IMR-90 (cell line): ENCODE data around the gene ANO8. TPM values are rescaled to one million over a fixed set of nuclear protein-coding genes. Genes with fewer than 3 reads are reported as not detected.

Source experiments
- ATAC-seq: fragments of 200-7000 bp; cut with Tn5 transposase; 2 replicates; pipeline ENCODE4 v1.9.1; 2020; ENCODE audit warnings: low read depth, mild to moderate bottlenecking, moderate library complexity
- BruUV-seq: library from RNA; stranded (reverse); fragments of 400-500 nt; replicated peaks from 2 replicates; lab custom pipeline; 2021; lab: Mats Ljungman, UMichigan
- CTCF ChIA-PET: fragments of 300-600 bp; formaldehyde crosslinking; extraction: SDS; loops from one replicate; lab custom pipeline; 2021; ENCODE audit warnings: antibody characterized with exemption; lab: Yijun Ruan, JAX
- POLR2A ChIA-PET: fragments of 300-600 bp; sonication (Branson Sonifier 250); formaldehyde crosslinking; loops from one replicate; lab custom pipeline; 2022; ENCODE audit warnings: antibody characterized with exemption; ENCODE audit not compliant: unreplicated experiment; lab: Charles Lee
- DNase-seq: peaks from one replicate; pipeline ENCODE4 v3.0.0; 2013
- H2AFZ ChIP-seq: replicated peaks from 2 replicates; pipeline ENCODE3; 2013; ENCODE audit warnings: low read length, mild to moderate bottlenecking; ENCODE audit not compliant: poor library complexity
- H2AK5ac ChIP-seq: 2 replicates; pipeline ENCODE4 v1.6.1; 2013; ENCODE audit warnings: low read depth, low read length, inconsistent platforms
- H2AK9ac ChIP-seq: replicated peaks from 2 replicates; pipeline ENCODE3; 2013; ENCODE audit warnings: mild to moderate bottlenecking, low read depth, low read length, moderate library complexity; ENCODE audit not compliant: poor library complexity
- H2BK120ac ChIP-seq: 2 replicates; pipeline ENCODE4 v1.6.1; 2013; ENCODE audit warnings: low read depth, low read length, inconsistent platforms
- H2BK15ac ChIP-seq: 3 replicates; pipeline ENCODE4 v1.6.1; 2013; ENCODE audit warnings: low read depth, low read length, inconsistent platforms
- H2BK20ac ChIP-seq: 2 replicates; pipeline ENCODE4 v1.6.1; 2013; ENCODE audit warnings: low read depth, mild to moderate bottlenecking, inconsistent platforms, low read length, moderate library complexity
- H2BK5ac ChIP-seq: 2 replicates; pipeline ENCODE4 v1.6.1; 2013; ENCODE audit warnings: mild to moderate bottlenecking, low read depth, low read length, inconsistent platforms; ENCODE audit not compliant: poor library complexity, severe bottlenecking
- H3K14ac ChIP-seq: replicated peaks from 2 replicates; pipeline ENCODE4 v1.6.1; 2013; ENCODE audit warnings: low read depth, low read length, inconsistent platforms
- H3K18ac ChIP-seq: 2 replicates; pipeline ENCODE4 v1.6.1; 2013; ENCODE audit warnings: low read depth, low read length, control low read depth
- H3K23ac ChIP-seq: 2 replicates; pipeline ENCODE4 v1.6.1; 2013; ENCODE audit warnings: low read depth, low read length, inconsistent platforms
- H3K27ac ChIP-seq: 2 replicates; pipeline ENCODE4 v1.5.1; 2013; ENCODE audit warnings: mild to moderate bottlenecking, control low read depth, low read length; ENCODE audit not compliant: insufficient read depth
- H3K27me3 ChIP-seq: 2 replicates; pipeline ENCODE4 v1.6.1; 2013; ENCODE audit warnings: low read length; ENCODE audit not compliant: control insufficient read depth, insufficient read depth
- H3K36me3 ChIP-seq: 2 replicates; pipeline ENCODE4 v1.6.1; 2013; ENCODE audit warnings: low read length, mixed read lengths; ENCODE audit not compliant: control insufficient read depth, insufficient read depth
- H3K4ac ChIP-seq: 2 replicates; pipeline ENCODE4 v1.6.1; 2013; ENCODE audit warnings: low read depth, low read length, inconsistent platforms
- H3K4me1 ChIP-seq: 2 replicates; pipeline ENCODE4 v1.6.1; 2013; ENCODE audit warnings: low read length, mixed read lengths; ENCODE audit not compliant: control insufficient read depth, insufficient read depth
- H3K4me2 ChIP-seq: 2 replicates; pipeline ENCODE4 v1.6.1; 2013; ENCODE audit warnings: low read depth, mild to moderate bottlenecking, control low read depth, low read length, moderate library complexity
- H3K4me3 ChIP-seq: 2 replicates; pipeline ENCODE4 v1.5.1; 2013; ENCODE audit warnings: low read depth, mild to moderate bottlenecking, control low read depth, low read length, moderate library complexity; ENCODE audit not compliant: insufficient read depth
- H3K56ac ChIP-seq: 2 replicates; pipeline ENCODE4 v1.6.1; 2013; ENCODE audit warnings: low read length, inconsistent platforms; ENCODE audit not compliant: insufficient read depth; ENCODE audit errors: extremely low read depth
- H3K79me1 ChIP-seq, 2 experiments: 2 replicates each; pipeline ENCODE4 v1.6.1; 2013; ENCODE audit warnings: low read length in 2 of 2, inconsistent platforms in 1 of 2, low read depth in 1 of 2
- H3K9ac ChIP-seq: 2 replicates; pipeline ENCODE4 v1.6.1; 2013; ENCODE audit warnings: low read depth, low read length, control low read depth
- H3K9me1 ChIP-seq: 2 replicates; pipeline ENCODE4 v1.6.1; 2013; ENCODE audit warnings: low read length, inconsistent platforms; ENCODE audit not compliant: insufficient read depth
- H3K9me3 ChIP-seq: 2 replicates; pipeline ENCODE4 v1.6.1; 2013; ENCODE audit warnings: low read length; ENCODE audit not compliant: control insufficient read depth, insufficient read depth
- H4K20me1 ChIP-seq: 2 replicates; pipeline ENCODE4 v1.6.1; 2013; ENCODE audit warnings: low read length, inconsistent platforms; ENCODE audit not compliant: insufficient read depth
- H4K5ac ChIP-seq: 2 replicates; pipeline ENCODE4 v1.6.1; 2013; ENCODE audit warnings: mild to moderate bottlenecking, low read depth, low read length, control low read depth
- H4K8ac ChIP-seq, 2 experiments: 2 replicates each; pipeline ENCODE4 v1.6.1; 2013; ENCODE audit warnings: low read depth in 2 of 2, low read length in 2 of 2, control low read depth in 1 of 2, inconsistent platforms in 1 of 2
- H4K91ac ChIP-seq: 2 replicates; pipeline ENCODE4 v1.6.1; 2013; ENCODE audit warnings: low read depth, low read length, inconsistent platforms; ENCODE audit not compliant: insufficient read depth
- MAZ ChIP-seq: IDR thresholded peaks from 2 replicates; pipeline ENCODE4 v1.6.1; 2012; ENCODE audit warnings: low read depth, mild to moderate bottlenecking, low read length, improper control_type of control experiment, moderate library complexity, borderline replicate concordance
- WGBS, 2 experiments: methylation state at CpG; one replicate each; pipeline versions ENCODE4 v1.1.5 to v1.1.7; 2013; ENCODE audit warnings: missing lambda C conversion rate in 2 of 2; ENCODE audit not compliant: insufficient read length in 1 of 2; ENCODE audit errors: extremely low coverage in 2 of 2; 5-methylcytosine and 5-hydroxymethylcytosine counted together
- dilution Hi-C: fragments of 300-500 bp; cut with HindIII; formaldehyde crosslinking; loops from one replicate; pipeline ENCODE4 v1.14.3; 2018; ENCODE audit warnings: low sequenced_read_pairs; ENCODE audit not compliant: unreplicated experiment
- in situ Hi-C: fragments of 300-500 bp; cut with MboI; formaldehyde crosslinking; loops from 3 replicates; pipeline ENCODE4 v1.14.3; 2019; ENCODE audit warnings: low sequenced_read_pairs, inconsistent platforms, mixed read lengths
- intact Hi-C: fragments of 100-400 bp; cut with micrococcal nuclease; formaldehyde crosslinking; loops from 2 replicates; pipeline ENCODE4 v1.10.0; 2022
- polyA plus RNA-seq, 3 experiments: library from polyadenylated mRNA; depleted of rRNA; stranded (reverse); fragments of >200 nt; gene quantifications; 2 replicates each; pipeline ENCODE4 v1.2.3, GENCODE V29; 2012; ENCODE audit warnings: low replicate concordance in 1 of 3
- total RNA-seq: library from RNA; depleted of rRNA; stranded (reverse); fragments of >200 nt; gene quantifications from 2 replicates; pipeline ENCODE4 v1.2.3, GENCODE V29; 2012
- TF ChIP-seq, protein P1 (sequence below): fragments of 150-350 bp; IDR thresholded peaks from 2 replicates; pipeline ENCODE4 v1.6.1; 2017; ENCODE audit warnings: mild to moderate bottlenecking, antibody characterized with exemption, low read length, low read depth
- TF ChIP-seq, protein P2 (sequence below): conservative IDR thresholded peaks from 2 replicates; pipeline ENCODE4 v1.5.1; 2012; ENCODE audit warnings: mild to moderate bottlenecking, low read depth, low read length, improper control_type of control experiment

ANO8 gene
- total and polyA plus RNA-seq, 2 of the 4 experiments (the other 2 are of a cell fraction), result 1.6 to 5.6 TPM

DNA sequence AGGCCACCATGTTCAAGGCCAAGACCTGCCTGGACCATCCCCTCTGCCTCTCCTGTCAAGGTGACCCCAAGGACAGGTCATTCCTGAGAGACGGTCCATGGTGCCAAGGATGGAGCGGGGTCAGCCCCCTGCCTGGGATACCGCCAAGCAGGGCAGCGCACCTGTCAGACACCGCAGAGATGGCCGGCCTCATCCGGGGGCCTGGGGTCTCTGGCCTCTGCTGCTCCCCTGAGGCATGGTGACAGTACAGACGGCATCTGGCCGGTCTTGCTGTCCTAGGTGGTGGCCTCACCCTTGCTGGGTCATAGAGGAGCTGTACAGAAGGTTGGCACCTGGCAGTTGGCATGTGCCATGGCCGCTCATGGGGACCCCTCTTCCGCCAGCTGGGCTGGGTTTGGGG is 14.2 kb downstream of the ANO8 start:
- Histone ChIP-seq H3K23ac (no peak overlapping the region), H3K4me1 (no peaks in the 10 kb centered on the region), H3K14ac (no peak overlapping the region), H2BK20ac (no peak overlapping the region), H4K5ac (no peak overlapping the region), H2BK120ac (no peak overlapping the region), H3K4me2 (no peak overlapping the region), H3K27ac (no peak overlapping the region), H2AK5ac (no peak overlapping the region), H4K91ac (no peak overlapping the region), H3K9me1 (no peaks in the 10 kb centered on the region), H4K8ac (no peak overlapping the region), H2AFZ (no peak overlapping the region), H3K9ac (no peak overlapping the region), H3K27me3 (no peaks in the 10 kb centered on the region), H3K9me3 (no peaks in the 10 kb centered on the region), H4K20me1 (peaks cover 8% of the 10 kb centered on the region; the same call in 1 of the 2 replicates), H3K4ac (no peak overlapping the region), H3K36me3 (peaks cover 50% of the 10 kb centered on the region), H2AK9ac (no peak overlapping the region), H3K4me3 (no peak overlapping the region), H3K18ac (no peak overlapping the region), H2BK15ac (no peak overlapping the region), H3K79me1 (peaks cover 6 to 16% of the 10 kb centered on the region in 2 experiments), H2BK5ac (no peak overlapping the region), H3K56ac (no peak overlapping the region)
- no TSS peak for BruUV-seq
- dilution Hi-C loops, result no loop called here
- in situ Hi-C loops, result no loop called here
- ChIA-PET POLR2A (no interaction called here), CTCF (no interaction called here)
- no peak for ATAC-seq
- intact Hi-C loops, result no loop called here
- TF ChIP-seq, protein P1, sequence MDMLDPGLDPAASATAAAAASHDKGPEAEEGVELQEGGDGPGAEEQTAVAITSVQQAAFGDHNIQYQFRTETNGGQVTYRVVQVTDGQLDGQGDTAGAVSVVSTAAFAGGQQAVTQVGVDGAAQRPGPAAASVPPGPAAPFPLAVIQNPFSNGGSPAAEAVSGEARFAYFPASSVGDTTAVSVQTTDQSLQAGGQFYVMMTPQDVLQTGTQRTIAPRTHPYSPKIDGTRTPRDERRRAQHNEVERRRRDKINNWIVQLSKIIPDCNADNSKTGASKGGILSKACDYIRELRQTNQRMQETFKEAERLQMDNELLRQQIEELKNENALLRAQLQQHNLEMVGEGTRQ, result no peak
- TF ChIP-seq MAZ, result no peak
- TF ChIP-seq, protein P2, sequence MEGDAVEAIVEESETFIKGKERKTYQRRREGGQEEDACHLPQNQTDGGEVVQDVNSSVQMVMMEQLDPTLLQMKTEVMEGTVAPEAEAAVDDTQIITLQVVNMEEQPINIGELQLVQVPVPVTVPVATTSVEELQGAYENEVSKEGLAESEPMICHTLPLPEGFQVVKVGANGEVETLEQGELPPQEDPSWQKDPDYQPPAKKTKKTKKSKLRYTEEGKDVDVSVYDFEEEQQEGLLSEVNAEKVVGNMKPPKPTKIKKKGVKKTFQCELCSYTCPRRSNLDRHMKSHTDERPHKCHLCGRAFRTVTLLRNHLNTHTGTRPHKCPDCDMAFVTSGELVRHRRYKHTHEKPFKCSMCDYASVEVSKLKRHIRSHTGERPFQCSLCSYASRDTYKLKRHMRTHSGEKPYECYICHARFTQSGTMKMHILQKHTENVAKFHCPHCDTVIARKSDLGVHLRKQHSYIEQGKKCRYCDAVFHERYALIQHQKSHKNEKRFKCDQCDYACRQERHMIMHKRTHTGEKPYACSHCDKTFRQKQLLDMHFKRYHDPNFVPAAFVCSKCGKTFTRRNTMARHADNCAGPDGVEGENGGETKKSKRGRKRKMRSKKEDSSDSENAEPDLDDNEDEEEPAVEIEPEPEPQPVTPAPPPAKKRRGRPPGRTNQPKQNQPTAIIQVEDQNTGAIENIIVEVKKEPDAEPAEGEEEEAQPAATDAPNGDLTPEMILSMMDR, result no peak
- DNase-seq, result no peak
- 78% methylated on average over 8 of the region's 11 CpGs; no CpG with 5 or more reads in 1 of the 2 experiments for WGBS, 2 experiments
